ENCODE results near the gene TMEM19.
A peak's percentile ranks its signal among the peaks of the same experiment; 100 is the strongest.

TMEM19 gene

GRCh38 chr12:71685914-71686657 is at the start of gene TMEM19:
Gene TMEM19 (plus strand): TSS chr12:71686082. CDS start chr12:71686681, 599 bp downstream.
- peak; percentile 90 for DNase-seq

- DNase-seq, result peak; percentile 74
Observed at GRCh38 chr12:71636704-71637115, 49.2 kb upstream of the TMEM19 start.

GRCh38 chr12:71638499-71638898 is 47.4 kb upstream of the TMEM19 start:
- DNase-seq, result no peak

- DNase-seq, result peak; percentile 3
Observed at GRCh38 chr12:71639341-71639760, 46.5 kb upstream of the TMEM19 start.

GRCh38 chr12:71640316-71640715 is 45.6 kb upstream of the TMEM19 start:
- no peak for DNase-seq

- no peak for DNase-seq
Observed at GRCh38 chr12:71641390-71641789, 44.5 kb upstream of the TMEM19 start.

- no peak for DNase-seq
Observed at GRCh38 chr12:71642264-71642663, 43.6 kb upstream of the TMEM19 start.

- DNase-seq, result no peak
Observed at GRCh38 chr12:71645268-71645667, 40.6 kb upstream of the TMEM19 start.

GRCh38 chr12:71646512-71646911 is 39.4 kb upstream of the TMEM19 start:
- no peak for DNase-seq

- DNase-seq, result no peak
Observed at GRCh38 chr12:71648537-71648936, 37.3 kb upstream of the TMEM19 start.

GRCh38 chr12:71649401-71649800 is 36.5 kb upstream of the TMEM19 start:
- DNase-seq, result no peak

GRCh38 chr12:71652656-71653055 is 33.2 kb upstream of the TMEM19 start:
- no peak for DNase-seq

GRCh38 chr12:71653137-71653536 is 32.7 kb upstream of the TMEM19 start:
- no peak for DNase-seq

GRCh38 chr12:71654200-71654599 is 31.7 kb upstream of the TMEM19 start:
- no peak for DNase-seq

- DNase-seq, result no peak
Observed at GRCh38 chr12:71655495-71655894, 30.4 kb upstream of the TMEM19 start.

GRCh38 chr12:71655907-71656306 is 30.0 kb upstream of the TMEM19 start:
- no peak for DNase-seq

GRCh38 chr12:71656740-71657139 is 29.1 kb upstream of the TMEM19 start:
- no peak for DNase-seq

- DNase-seq, result no peak
Observed at GRCh38 chr12:71661977-71662530, 23.8 kb upstream of the TMEM19 start.

- peak; percentile 53 for DNase-seq
Observed at GRCh38 chr12:71662849-71663560, 22.9 kb upstream of the TMEM19 start.

GRCh38 chr12:71663561-71664410 is 22.1 kb upstream of the TMEM19 start, which contains the start of the genes THAP2 and ZFC3H1:
Gene THAP2 (plus strand): TSS chr12:71664301. CDS start chr12:71664510, 209 bp downstream.
Gene ZFC3H1 (minus strand): TSS chr12:71663848. CDS start chr12:71663610, 238 bp downstream.
- DNase-seq, result peak; percentile 97

- DNase-seq, result peak; percentile 78
Observed at GRCh38 chr12:71664411-71665089, 21.3 kb upstream of the TMEM19 start.

- peak; percentile 18 for DNase-seq
Observed at GRCh38 chr12:71665090-71665463, 20.8 kb upstream of the TMEM19 start.

Data from NCI-H69 (cell line).